Keratinocyte (primary cell): Measurements from ENCODE around the gene TENM4.

Experiments used
- EZH2 ChIP-seq: IDR thresholded peaks from one replicate; pipeline ENCODE4 v1.6.1; 2012; ENCODE audit warnings: inconsistent platforms, mild to moderate bottlenecking, low read length, moderate library complexity
- TF ChIP-seq, protein P1 (sequence below), 3 experiments: IDR thresholded peaks in 1 of 3; conservative IDR thresholded peaks in 1 of 3; optimal IDR thresholded peaks in 1 of 3; 2 replicates in 2 of 3; 3 replicates in 1 of 3; pipeline versions ENCODE3 to v1.5.1; 2011; ENCODE audit warnings: low read length in 3 of 3, mild to moderate bottlenecking in 3 of 3, moderate library complexity in 2 of 3, control low read depth in 1 of 3, inconsistent platforms in 1 of 3; ENCODE audit not compliant: insufficient read depth in 2 of 3; ENCODE audit errors: extremely low read depth in 1 of 3

DNA sequence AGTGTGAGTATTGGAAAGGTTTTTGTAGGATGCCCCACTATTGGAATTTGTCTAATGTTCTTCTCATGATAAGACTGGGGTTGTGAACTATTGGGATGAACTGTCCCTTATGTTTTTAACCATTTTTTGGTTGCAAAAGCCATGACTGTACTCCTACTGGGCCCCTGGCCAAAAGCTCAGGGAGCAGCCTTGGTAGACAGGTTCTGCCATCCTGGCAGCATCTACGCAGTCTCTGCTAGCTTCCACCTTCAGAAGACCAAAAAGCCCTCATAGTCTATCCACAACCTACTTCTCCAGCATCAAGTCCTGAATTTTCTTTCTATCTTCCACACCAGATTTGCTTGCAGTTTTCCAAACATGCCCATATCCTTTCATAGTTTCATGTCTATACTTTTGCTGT, 211.8 kb downstream of the TENM4 start:
- TF ChIP-seq, protein P1, sequence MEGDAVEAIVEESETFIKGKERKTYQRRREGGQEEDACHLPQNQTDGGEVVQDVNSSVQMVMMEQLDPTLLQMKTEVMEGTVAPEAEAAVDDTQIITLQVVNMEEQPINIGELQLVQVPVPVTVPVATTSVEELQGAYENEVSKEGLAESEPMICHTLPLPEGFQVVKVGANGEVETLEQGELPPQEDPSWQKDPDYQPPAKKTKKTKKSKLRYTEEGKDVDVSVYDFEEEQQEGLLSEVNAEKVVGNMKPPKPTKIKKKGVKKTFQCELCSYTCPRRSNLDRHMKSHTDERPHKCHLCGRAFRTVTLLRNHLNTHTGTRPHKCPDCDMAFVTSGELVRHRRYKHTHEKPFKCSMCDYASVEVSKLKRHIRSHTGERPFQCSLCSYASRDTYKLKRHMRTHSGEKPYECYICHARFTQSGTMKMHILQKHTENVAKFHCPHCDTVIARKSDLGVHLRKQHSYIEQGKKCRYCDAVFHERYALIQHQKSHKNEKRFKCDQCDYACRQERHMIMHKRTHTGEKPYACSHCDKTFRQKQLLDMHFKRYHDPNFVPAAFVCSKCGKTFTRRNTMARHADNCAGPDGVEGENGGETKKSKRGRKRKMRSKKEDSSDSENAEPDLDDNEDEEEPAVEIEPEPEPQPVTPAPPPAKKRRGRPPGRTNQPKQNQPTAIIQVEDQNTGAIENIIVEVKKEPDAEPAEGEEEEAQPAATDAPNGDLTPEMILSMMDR (optimal IDR thresholded peaks at IDR 0.05 in 1 of 3, IDR thresholded peaks at IDR 0.05 in 1 of 3, conservative IDR thresholded peaks at IDR 0.05 in 1 of 3; ENCODE audit: extremely low read depth in 1 of 3, insufficient read depth in 2 of 3, low read length in 3 of 3), result no peak
- TF ChIP-seq EZH2, result no peak
